Astrocyte (in vitro differentiated cells and primary cell): ENCODE data around the gene DOP1A. TPM values are rescaled to one million over a fixed set of nuclear protein-coding genes. Genes with fewer than 3 reads are reported as not detected.

Experiments
- DNase-seq: peaks from one replicate; pipeline ENCODE4 v3.0.0-alpha.2; 2010; ENCODE audit warnings: low read depth
- FAIRE-seq: peaks from 2 replicates; lab custom pipeline; 2011; peaks lifted over from hg19 to GRCh38; lab: Jason Lieb, UNC
- H2AFZ ChIP-seq: 2 replicates; pipeline ENCODE4 v1.6.0; 2012; ENCODE audit warnings: low read depth, low read length, inconsistent platforms
- H3K27ac ChIP-seq: 2 replicates; pipeline ENCODE4 v1.5.1; 2011; ENCODE audit warnings: low read depth, low read length, inconsistent platforms
- H3K27me3 ChIP-seq: 2 replicates; pipeline ENCODE4 v1.6.0; 2011; ENCODE audit warnings: low read length, inconsistent platforms; ENCODE audit not compliant: insufficient read depth
- H3K36me3 ChIP-seq: 2 replicates; pipeline ENCODE4 v1.5.1; 2011; ENCODE audit warnings: low read length, inconsistent platforms; ENCODE audit not compliant: insufficient read depth
- H3K4me1 ChIP-seq: 2 replicates; pipeline ENCODE4 v1.5.1; 2011; ENCODE audit warnings: low read length, inconsistent platforms; ENCODE audit not compliant: insufficient read depth
- H3K4me2 ChIP-seq: 2 replicates; pipeline ENCODE4 v1.6.0; 2012; ENCODE audit warnings: low read length, inconsistent platforms
- H3K4me3 ChIP-seq: 2 replicates; pipeline ENCODE4 v1.5.1; 2011; ENCODE audit warnings: low read depth, mild to moderate bottlenecking, low read length, inconsistent platforms; ENCODE audit not compliant: insufficient read depth
- H3K79me2 ChIP-seq: 2 replicates; pipeline ENCODE4 v1.6.0; 2012; ENCODE audit warnings: mild to moderate bottlenecking, low read length, inconsistent platforms; ENCODE audit not compliant: insufficient read depth
- H3K9ac ChIP-seq: 2 replicates; pipeline ENCODE4 v1.6.0; 2012; ENCODE audit warnings: mild to moderate bottlenecking, low read length, inconsistent platforms
- H3K9me3 ChIP-seq: 2 replicates; pipeline ENCODE4 v1.5.1; 2012; ENCODE audit warnings: low read depth, mild to moderate bottlenecking, low read length, inconsistent platforms; ENCODE audit not compliant: insufficient read depth
- H4K20me1 ChIP-seq: 2 replicates; pipeline ENCODE4 v1.6.0; 2012; ENCODE audit warnings: low read length, inconsistent platforms; ENCODE audit not compliant: insufficient read depth
- H3K27ac Mint-ChIP-seq: one replicate; pipeline ENCODE4 v1.8.0; 2021; ENCODE audit warnings: mild to moderate bottlenecking, mixed read lengths; ENCODE audit not compliant: unreplicated experiment
- H3K27me3 Mint-ChIP-seq: one replicate; pipeline ENCODE4 v1.8.0; 2021; ENCODE audit warnings: low read depth, mixed read lengths; ENCODE audit not compliant: unreplicated experiment
- H3K36me3 Mint-ChIP-seq: one replicate; pipeline ENCODE4 v1.8.0; 2021; ENCODE audit warnings: low read depth, mixed read lengths; ENCODE audit not compliant: unreplicated experiment
- H3K4me1 Mint-ChIP-seq: one replicate; pipeline ENCODE4 v1.8.0; 2021; ENCODE audit warnings: low read depth, mixed read lengths; ENCODE audit not compliant: unreplicated experiment
- H3K4me3 Mint-ChIP-seq: one replicate; pipeline ENCODE4 v1.8.0; 2021; ENCODE audit warnings: mild to moderate bottlenecking, moderate library complexity, mixed read lengths; ENCODE audit not compliant: unreplicated experiment
- H3K9me3 Mint-ChIP-seq: one replicate; pipeline ENCODE4 v1.8.0; 2021; ENCODE audit warnings: mild to moderate bottlenecking, mixed read lengths; ENCODE audit not compliant: unreplicated experiment
- CTCF ChIP-seq: IDR thresholded peaks from 2 replicates; pipeline ENCODE4 v1.5.1; 2011; ENCODE audit warnings: low read depth, mild to moderate bottlenecking, inconsistent platforms, low read length, moderate library complexity; ENCODE audit not compliant: insufficient read depth
- EZH2 ChIP-seq: IDR thresholded peaks from 2 replicates; pipeline ENCODE4 v1.6.1; 2012; ENCODE audit warnings: mild to moderate bottlenecking, low read length, inconsistent platforms; ENCODE audit not compliant: insufficient read depth
- total RNA-seq: library from RNA; stranded (reverse); gene quantifications from 2 replicates; pipeline ENCODE4 v1.2.1, GENCODE V29; 2021

The DOP1A gene
- total RNA-seq, 1 donor from 2014 or later, result 14.2 TPM

GRCh38 chr6:83126223-83126622 lies 58.8 kb downstream of the DOP1A start:
- H3K4me3 Mint-ChIP-seq, result no peak overlapping the region
- H3K27ac Mint-ChIP-seq, result no peak overlapping the region
- no peaks in the 10 kb centered on the region for H4K20me1 ChIP-seq
- H3K4me1 Mint-ChIP-seq, result no peaks in the 10 kb centered on the region
- H3K9ac ChIP-seq, result no peak overlapping the region
- H3K4me3 ChIP-seq, result no peak overlapping the region
- no peaks in the 10 kb centered on the region for H3K9me3 ChIP-seq
- H3K9me3 Mint-ChIP-seq, result no peaks in the 10 kb centered on the region
- H3K27me3 Mint-ChIP-seq, result no peaks in the 10 kb centered on the region
- H3K36me3 ChIP-seq, result peaks cover 30% of the 10 kb centered on the region
- FAIRE-seq (no peak), DNase-seq (no peak)
- no peak overlapping the region for H2AFZ ChIP-seq
- no peaks in the 10 kb centered on the region for H3K4me1 ChIP-seq
- H3K27me3 ChIP-seq, result no peaks in the 10 kb centered on the region
- H3K4me2 ChIP-seq, result no peak overlapping the region
- H3K27ac ChIP-seq, result no peak overlapping the region
- no peaks in the 10 kb centered on the region for H3K79me2 ChIP-seq
- no peaks in the 10 kb centered on the region for H3K36me3 Mint-ChIP-seq
- TF ChIP-seq EZH2, result no peak
- TF ChIP-seq CTCF, result no peak

- Mint-ChIP-seq H3K4me1 (no peaks in the 10 kb centered on the region), H3K36me3 (no peaks in the 10 kb centered on the region), H3K9me3 (no peaks in the 10 kb centered on the region), H3K27ac (no peak overlapping the region), H3K4me3 (no peak overlapping the region), H3K27me3 (no peaks in the 10 kb centered on the region)
- TF ChIP-seq CTCF, result no peak
- no peak for TF ChIP-seq EZH2
- DNase-seq (no peak), FAIRE-seq (no peak)
- no peak overlapping the region for H2AFZ ChIP-seq
- no peak overlapping the region for H3K27ac ChIP-seq
- no peaks in the 10 kb centered on the region for H3K27me3 ChIP-seq
- H3K4me1 ChIP-seq, result no peaks in the 10 kb centered on the region
- no peak overlapping the region for H3K9ac ChIP-seq
- H3K4me2 ChIP-seq, result no peak overlapping the region
- peaks cover 30% of the 10 kb centered on the region for H3K36me3 ChIP-seq
- no peak overlapping the region for H3K4me3 ChIP-seq
- H4K20me1 ChIP-seq, result no peaks in the 10 kb centered on the region
- no peaks in the 10 kb centered on the region for H3K79me2 ChIP-seq
- H3K9me3 ChIP-seq, result no peaks in the 10 kb centered on the region
These were observed 59.3 kb downstream of the DOP1A start for GRCh38 chr6:83126807-83127206.

DNA sequence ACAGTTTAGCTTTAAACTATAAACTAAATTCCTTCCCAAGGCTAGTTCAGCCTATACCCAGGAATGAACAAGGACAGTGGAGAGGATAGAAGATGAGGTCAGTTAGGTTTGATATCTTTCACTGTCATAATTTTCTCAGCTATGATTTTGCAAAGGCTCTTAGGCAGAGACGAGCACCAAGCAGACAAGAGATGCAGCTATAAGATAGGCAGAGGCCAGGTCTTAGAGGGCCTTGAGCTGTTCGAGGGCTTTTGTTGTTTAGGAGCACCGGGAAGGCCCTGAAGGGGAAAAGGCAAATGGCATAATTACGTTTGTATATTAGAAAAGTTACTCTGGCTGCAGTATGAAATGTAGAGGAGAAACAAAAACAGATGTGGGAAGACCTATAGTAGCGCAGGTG lies 59.8 kb downstream of the DOP1A start:
- Mint-ChIP-seq H3K36me3 (no peaks in the 10 kb centered on the region), H3K9me3 (no peaks in the 10 kb centered on the region)

More for the DNA sequence above, 59.8 kb downstream of the DOP1A start:
- Mint-ChIP-seq H3K4me3 (no peak overlapping the region), H3K4me1 (no peaks in the 10 kb centered on the region), H3K27me3 (no peaks in the 10 kb centered on the region), H3K27ac (no peak overlapping the region)
- FAIRE-seq (no peak), DNase-seq (no peak)
- Histone ChIP-seq H3K79me2 (no peaks in the 10 kb centered on the region), H3K4me2 (no peak overlapping the region), H3K4me3 (no peak overlapping the region), H3K4me1 (no peaks in the 10 kb centered on the region), H3K36me3 (peaks cover 30% of the 10 kb centered on the region), H3K9me3 (no peaks in the 10 kb centered on the region), H2AFZ (no peak overlapping the region), H4K20me1 (no peaks in the 10 kb centered on the region), H3K27ac (no peak overlapping the region), H3K27me3 (no peaks in the 10 kb centered on the region), H3K9ac (no peak overlapping the region)
- TF ChIP-seq EZH2, result no peak
- TF ChIP-seq CTCF, result no peak
